ENCODE results near the gene LARGE1.
"Not testable (repeated sequence)": the region's sequence is repeated elsewhere in the genome, so short reads cannot be mapped to it uniquely, and the experiment has no call there.

Gene LARGE1

GRCh38 chr22:33477120-33478111 is 442.9 kb downstream of the LARGE1 start:
- no peak for DNase-seq (ENCODE audit: low read depth in 2 of 2)

DNA sequence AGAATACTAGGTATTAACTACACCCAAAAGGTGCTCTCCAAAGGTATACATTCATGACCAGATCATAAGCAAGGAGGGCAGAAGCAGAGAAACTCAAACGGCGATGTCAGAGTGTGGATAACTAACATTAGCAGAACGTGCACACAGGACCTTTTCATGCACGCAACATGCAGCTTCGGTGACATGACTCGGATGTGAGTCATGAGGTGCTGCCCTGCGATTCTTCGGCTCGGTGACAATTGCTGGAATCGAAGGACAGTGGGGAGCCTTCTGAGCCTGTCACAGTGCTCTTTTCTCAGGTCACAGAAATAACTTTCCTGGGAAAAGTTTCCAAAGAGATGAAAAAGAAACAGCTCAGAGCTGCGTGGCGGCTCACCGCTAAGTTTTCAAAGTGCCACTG is 443.6 kb downstream of the LARGE1 start:
- DNase-seq (ENCODE audit: low read depth in 2 of 2) = no peak

DNA sequence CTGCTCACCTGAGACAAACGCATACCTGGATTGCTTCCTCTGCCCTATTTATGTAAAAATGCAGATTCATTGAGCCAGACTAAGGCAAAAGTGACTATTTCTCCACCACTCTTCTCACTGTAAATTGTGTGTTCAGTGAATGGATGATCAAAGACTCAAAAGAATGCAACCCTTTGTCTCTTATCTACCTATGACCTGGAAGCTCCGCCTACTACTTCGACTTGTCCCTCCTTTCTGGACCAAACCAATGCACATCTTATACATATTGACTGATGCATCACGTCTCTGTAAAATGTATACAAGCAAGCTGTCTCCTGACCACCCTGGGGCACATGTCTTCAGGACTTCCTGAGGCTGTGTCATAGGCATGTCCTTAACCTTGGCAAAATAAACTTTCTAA is 444.1 kb downstream of the LARGE1 start:
- DNase-seq (ENCODE audit: low read depth in 2 of 2) = no peak

DNA sequence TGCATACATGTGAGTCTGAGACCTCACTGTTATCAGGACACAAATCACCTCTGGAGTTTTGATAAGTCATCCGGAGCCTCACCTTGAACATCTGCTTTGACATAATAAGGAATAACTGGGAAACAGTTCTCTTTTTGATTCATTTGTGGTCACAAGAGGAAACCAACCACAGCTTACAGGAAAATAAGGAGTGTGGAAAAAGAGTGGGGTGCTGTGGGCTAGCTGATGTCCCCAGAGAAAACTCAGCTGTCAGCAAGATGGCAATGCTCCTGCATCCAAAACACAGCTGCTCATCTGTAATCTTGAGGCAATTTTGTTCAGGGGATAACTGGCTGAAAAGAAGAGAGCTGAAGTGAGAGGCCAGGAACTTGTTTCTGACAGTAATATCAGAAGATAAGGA is 445.7 kb downstream of the LARGE1 start:
- no peak for DNase-seq (ENCODE audit: low read depth in 2 of 2)

- no peak for DNase-seq (ENCODE audit: low read depth in 2 of 2)
These were observed 447.6 kb downstream of the LARGE1 start for GRCh38 chr22:33472462-33473344.

- DNase-seq (ENCODE audit: low read depth in 2 of 2) = no peak
These were observed 449.8 kb downstream of the LARGE1 start for GRCh38 chr22:33470456-33470855.

- no peak for DNase-seq (ENCODE audit: low read depth in 2 of 2)
These were observed 452.6 kb downstream of the LARGE1 start for GRCh38 chr22:33467620-33468095.

DNA sequence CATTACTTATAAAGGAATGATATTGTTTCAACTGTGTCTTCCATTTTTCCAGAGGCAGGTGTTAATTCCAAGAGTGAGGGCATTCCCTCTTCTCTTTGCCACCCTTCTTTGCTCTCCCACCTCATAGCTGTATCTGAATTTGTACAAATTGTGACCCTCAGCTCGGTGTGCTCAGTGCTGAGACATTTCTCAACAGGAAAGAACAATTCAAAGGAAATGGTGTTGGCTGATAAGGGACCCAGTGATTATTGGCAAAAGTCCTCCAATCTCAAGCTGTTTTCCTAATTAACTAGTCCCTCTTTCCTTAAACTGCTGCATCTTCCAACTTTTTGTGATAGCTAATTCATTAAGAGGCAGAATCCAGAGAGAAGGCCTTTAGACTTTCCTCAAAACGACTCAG is 453.2 kb downstream of the LARGE1 start:
- no peak for DNase-seq (ENCODE audit: low read depth in 2 of 2)

DNA sequence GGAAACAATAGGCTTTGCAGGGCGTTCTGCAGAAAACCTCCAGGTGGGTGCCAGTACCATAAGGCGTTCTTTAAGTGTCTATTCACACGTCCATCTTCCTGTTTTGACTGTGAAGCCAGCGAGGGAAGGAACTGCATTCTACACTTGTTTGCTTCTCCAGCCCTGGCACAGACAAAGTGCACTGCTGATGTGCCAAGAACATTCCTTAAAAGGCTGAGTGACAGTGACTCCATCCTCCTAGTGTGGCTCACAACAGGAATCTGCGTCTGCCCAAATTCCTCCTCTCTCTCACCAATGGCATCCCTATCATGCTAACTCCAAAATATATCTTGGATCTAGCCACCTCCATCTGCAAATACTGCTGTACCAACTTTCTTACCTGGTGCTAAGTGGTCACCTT is 454.7 kb downstream of the LARGE1 start:
- no peak for DNase-seq (ENCODE audit: low read depth in 2 of 2)

DNA sequence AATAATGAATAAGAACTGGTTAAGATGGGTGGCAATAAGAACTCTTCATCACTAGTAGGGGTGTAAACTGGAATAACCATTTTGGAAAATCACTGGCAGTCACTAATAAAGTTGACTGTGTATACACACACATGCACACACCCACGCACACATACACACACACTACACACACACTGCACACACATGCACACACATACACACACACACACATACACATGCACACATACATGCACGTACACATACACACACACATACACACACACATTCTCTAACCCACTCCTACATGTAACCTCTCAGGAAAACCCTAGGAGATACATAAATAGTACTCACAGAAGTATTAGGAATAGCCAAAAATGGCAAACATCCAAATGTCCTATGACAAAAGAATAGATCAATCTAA is 455.6 kb downstream of the LARGE1 start:
- no peak for DNase-seq (ENCODE audit: low read depth in 2 of 2)

DNA sequence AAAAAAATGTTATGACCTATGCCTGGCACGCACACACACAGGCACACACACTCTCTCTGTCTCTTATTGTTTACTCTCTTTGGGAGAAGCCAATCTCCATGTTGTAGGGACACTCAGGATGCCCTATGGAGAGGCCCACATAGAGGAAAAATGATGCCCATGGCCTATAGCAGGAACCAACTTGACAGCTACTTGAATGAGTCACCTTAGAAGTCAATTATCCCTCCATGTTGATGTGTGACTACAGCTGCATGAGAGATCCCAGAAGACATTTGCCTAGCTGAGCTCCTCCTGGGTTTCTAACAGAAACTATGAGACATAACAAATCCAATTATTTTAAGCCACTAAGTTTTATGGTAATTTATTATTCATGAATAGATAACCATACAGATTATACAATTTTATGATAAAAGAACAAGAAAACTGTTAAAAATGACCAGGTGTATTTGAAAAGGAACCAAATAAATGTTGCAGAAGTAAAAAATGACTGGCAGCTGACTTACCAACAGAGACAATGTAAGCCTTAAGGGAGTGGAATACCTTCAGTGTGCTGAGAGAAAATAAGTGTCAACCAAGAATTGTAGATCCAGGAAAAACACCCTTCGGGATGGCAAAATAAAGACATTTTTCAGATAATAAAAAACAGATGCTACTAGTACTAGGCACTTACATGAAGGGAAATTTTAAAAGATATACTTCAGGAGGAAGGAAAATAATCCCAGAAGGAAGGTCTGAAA is 458.4 kb downstream of the LARGE1 start:
- DNase-seq (ENCODE audit: low read depth in 2 of 2) = no peak

DNA sequence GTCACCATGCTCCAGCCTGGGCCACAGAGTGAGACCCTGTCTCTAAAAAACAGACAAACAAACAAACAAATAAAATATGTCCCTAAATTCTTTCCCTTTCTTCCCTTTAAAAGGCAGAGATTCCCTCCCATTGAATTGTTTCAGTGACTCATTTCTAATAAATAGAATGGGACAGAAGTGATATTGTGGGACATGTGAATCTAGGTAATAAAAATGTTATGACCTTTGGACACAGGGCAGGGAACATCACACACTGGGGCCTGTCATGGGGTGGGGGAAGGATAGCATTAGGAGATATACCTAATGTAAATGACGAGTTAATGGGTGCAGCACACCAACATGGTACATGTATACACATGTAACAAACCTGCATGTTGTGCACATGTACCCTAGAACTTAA is 459.0 kb downstream of the LARGE1 start:
- DNase-seq (ENCODE audit: low read depth in 2 of 2) = not testable (repeated sequence)

- DNase-seq (ENCODE audit: low read depth in 2 of 2) = no peak
These were observed 461.1 kb downstream of the LARGE1 start for GRCh38 chr22:33459137-33459536.

- DNase-seq (ENCODE audit: low read depth in 2 of 2) = no peak
These were observed 463.8 kb downstream of the LARGE1 start for GRCh38 chr22:33456511-33456910.

DNA sequence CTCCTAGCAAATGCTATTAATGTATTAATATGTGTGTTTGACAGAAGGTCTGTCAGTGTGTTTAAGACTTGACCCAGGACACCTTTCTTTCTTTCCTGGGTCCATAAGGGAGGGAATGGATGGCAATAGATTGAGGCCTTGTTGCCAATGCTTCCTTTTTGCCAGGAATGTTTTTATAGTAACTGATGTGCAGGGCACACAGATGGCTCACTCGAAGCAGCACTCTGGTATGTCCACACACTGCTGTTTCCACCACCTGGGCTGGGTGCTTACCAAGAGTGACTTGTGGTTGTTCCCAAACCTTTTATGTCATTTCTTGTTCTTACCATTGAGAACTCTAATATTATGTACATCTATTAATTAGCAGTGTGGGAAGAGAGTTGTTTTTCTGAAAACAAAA is 465.2 kb downstream of the LARGE1 start:
- no peak for DNase-seq (ENCODE audit: low read depth in 2 of 2)

DNA sequence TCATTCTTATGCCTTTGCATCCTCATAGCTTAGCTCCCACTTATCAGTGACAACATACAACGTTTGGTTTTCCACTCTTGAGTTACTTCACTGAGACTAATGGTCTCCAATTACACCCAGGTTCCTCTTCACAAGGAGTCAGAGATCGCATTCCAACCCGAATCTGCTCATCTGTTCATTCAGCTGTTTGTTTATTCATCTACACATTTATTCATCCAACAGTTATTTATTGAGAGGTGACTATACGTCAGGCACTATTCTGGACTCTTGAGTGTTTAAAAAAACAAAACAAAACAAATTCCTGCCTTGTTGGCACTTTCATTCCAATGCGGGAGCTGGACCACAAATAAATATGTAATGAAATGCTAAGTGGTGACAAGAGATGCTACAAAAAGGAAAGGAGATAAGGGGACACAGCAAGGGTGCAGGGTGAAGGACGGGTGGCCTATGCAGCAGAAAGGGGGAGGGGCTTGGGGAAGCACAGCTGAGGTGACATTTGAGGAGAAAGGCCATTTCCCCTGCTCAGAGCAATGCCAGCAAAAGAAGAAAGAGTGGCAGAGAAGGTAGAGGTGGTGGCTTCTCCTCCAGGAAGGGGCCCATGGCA is 468.3 kb downstream of the LARGE1 start:
- DNase-seq (ENCODE audit: low read depth in 2 of 2) = no peak

- DNase-seq (ENCODE audit: low read depth in 2 of 2) = no peak
These were observed 469.5 kb downstream of the LARGE1 start for GRCh38 chr22:33450756-33451155.

- DNase-seq (ENCODE audit: low read depth in 2 of 2) = no peak
These were observed 472.5 kb downstream of the LARGE1 start for GRCh38 chr22:33447733-33448132.

GRCh38 chr22:33443683-33444082 is 476.6 kb downstream of the LARGE1 start:
- DNase-seq (ENCODE audit: low read depth in 2 of 2) = no peak

DNA sequence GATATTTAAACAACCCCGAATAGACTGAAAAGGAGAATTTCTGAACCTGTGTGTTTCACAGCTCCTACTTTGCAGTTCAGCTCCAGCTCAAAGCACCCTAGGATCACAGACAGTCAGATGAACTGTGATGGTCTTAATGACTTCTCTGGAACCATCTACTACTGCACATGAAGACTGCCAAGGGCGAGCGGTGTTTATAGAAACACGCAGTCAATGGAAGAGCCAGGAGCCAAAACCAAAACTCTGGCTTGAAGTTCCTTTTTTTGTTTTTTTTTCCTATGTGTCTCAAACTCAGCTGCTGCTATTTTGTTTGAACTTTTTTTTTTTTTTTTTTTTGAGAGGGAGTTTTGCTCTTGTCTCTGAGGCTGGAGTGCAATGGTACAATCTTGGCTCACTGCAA is 479.5 kb downstream of the LARGE1 start:
- DNase-seq (ENCODE audit: low read depth in 2 of 2) = no peak

- DNase-seq (ENCODE audit: low read depth in 2 of 2) = no peak
These were observed 482.0 kb downstream of the LARGE1 start for GRCh38 chr22:33438273-33438672.
